Islet of Langerhans (tissue), 1 donor: Measurements from ENCODE around the gene MCAM.

Source experiments
- FAIRE-seq: peaks from one replicate; lab custom pipeline; 2011; peaks lifted over from hg19 to GRCh38; lab: Jason Lieb, UNC

The MCAM gene

DNA sequence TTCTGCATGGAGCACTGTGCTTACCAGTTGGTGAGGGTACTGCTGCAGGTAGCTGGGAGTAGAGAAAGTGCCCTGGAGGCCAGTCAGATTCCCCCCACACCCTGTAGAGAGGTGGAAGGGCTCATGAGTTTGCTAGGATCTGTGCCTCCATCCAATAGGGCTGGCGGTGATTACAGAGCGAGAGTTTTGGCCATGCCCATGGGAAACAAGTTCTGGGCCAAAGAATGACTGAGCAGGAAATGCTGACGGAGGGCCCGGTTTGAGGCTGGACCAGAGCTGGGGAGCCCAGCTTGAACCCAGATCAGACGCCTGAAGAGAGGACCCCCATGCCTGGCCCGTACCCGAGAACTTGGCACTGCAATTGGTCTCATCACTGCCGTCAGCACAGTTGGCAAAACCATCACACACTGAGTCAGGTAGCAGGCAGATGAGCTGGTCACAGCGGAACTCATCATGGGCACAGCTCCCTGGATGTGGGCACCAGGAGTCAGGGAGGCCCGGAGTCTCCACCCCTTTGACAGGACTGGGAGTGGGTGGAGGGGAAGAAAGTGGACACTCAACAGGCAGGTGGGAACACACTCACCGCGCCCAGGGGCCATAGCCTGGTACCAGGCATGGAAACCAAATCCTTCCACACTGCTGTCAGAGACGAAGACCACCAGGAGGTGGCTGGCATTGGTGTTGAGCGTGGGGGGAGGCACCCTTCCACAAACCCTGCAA, 27.5 kb upstream of the MCAM start:
- FAIRE-seq, result no peak

DNA sequence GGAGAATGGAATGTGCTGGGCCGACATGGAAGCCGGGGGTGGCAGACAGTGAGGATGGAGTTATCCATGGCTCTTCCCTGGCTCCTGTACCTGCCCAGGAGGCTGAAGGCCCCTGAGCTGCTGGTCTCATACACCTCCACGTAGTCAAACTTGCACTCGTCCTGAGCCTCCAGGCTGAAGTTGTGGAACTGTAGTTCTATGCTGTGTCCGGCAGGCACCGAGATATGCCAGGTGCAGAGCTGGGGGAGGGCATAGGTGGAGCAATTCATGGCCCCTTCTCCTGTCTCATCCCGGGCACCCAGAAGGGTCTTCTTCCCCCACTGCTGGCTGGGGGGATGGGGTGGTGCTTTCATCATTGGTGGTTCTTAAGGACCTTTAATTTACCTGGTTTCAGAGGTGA, 26.8 kb upstream of the MCAM start:
- FAIRE-seq, result no peak

- FAIRE-seq, result no peak
These were observed 25.6 kb upstream of the MCAM start for GRCh38 chr11:119342362-119343130.

GRCh38 chr11:119342023-119342300, 25.0 kb upstream of the MCAM start:
- no peak for FAIRE-seq

- no peak for FAIRE-seq
These were observed 24.5 kb upstream of the MCAM start for GRCh38 chr11:119341222-119342022.

DNA sequence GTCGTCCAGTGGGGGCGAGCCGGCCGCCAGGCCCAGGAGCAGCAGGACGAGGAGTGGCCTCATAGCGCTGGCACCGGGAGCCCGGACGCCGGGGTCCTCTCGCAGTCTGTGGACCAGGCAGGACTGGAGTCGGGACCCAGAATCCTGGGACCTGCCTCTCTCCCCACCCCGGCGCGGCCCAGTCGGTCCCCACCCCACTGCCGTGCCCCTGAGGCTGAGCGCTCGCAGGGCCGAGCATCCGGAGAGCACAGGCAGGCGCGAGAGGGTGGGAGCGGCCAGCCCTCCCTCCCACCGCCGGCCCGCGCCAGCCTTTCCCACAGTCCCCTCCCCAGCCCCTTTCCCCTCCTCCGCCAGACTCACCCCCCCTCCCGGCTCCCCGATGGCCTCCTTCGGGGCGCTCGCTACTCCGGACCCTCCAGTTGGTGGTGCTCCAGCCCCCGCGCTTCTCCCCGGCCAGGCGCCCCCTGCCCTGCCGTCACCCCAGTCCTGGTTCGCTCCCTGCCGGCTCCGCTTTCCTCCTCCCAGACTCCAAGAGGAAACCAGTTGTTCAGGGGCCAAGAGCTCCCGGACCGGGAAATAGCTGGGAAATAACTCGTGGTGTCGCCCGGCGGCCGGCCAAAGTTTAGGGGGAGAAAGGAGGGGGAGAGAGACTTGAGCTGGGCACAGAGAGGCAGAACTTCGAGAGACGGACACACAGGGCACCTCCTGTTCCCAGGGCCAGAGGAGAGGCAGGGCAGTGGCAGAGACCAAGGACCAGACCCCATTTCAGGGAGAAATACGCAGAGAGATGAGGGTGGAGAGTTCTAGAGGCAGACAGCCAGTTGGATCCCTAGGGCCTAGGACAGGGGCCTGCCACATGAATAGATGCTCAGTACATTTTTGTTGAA, 23.6 kb upstream of the MCAM start, which contains the start of gene C1QTNF5:
TSS of gene C1QTNF5 (minus strand) at position 549 of the 887 bp plus-strand sequence. CDS start at position 63, 486 bp downstream.
- FAIRE-seq, result no peak

GRCh38 chr11:119339589-119340334, 22.8 kb upstream of the MCAM start:
- FAIRE-seq, result no peak

- FAIRE-seq, result no peak
These were observed 22.1 kb upstream of the MCAM start for GRCh38 chr11:119338965-119339588.

GRCh38 chr11:119338318-119338890, 21.5 kb upstream of the MCAM start:
- FAIRE-seq, result no peak

GRCh38 chr11:119337581-119338317, 20.8 kb upstream of the MCAM start:
- no peak for FAIRE-seq

GRCh38 chr11:119336744-119337469, 20.0 kb upstream of the MCAM start:
- no peak for FAIRE-seq

- no peak for FAIRE-seq
These were observed 19.0 kb upstream of the MCAM start for GRCh38 chr11:119335655-119336543.

GRCh38 chr11:119335091-119335654, 18.2 kb upstream of the MCAM start:
- no peak for FAIRE-seq

DNA sequence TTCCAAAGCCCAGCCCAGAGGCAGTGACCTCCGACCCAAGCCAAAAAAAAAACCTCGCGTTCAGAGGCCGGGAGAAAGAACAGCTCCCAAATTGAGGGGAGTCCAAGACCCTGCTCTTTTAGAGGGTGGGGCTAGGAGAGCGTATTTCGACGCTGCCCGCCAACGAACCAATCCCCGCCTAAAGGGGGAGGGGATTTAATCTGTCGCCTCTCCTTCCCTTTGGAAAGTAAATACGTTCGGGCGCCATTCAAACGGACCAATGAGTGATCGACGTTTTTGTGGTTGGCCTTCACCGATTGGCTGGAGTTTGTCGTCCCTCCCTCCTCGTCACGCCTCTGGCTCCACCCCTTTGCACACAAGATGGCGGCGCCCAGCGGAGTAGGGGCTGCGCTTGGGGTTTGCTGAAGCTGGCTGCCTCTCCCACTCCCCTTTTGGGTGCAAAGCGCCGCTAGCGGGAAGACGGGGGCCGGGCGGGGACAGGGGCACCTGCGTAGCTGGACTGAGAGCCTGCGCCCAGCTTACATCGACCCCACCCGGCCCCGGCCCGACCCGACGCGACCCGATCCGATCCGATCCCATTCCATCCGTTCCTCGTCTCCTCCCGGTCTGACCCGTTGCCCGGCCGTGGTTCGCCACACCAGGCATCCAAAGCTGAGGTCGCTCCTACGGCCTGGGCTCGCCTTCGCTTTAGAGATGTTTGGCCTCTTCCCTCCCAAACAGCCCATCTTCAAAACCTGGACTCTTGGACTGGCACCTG, 17.4 kb upstream of the MCAM start, which contains the start of gene RNF26:
TSS of gene RNF26 (plus strand) at position 354 of the 757 bp plus-strand sequence. CDS start 596 bp downstream, outside the sequence.
- FAIRE-seq, result peak; percentile 99

GRCh38 chr11:119332111-119332765, 15.3 kb upstream of the MCAM start:
- no peak for FAIRE-seq

DNA sequence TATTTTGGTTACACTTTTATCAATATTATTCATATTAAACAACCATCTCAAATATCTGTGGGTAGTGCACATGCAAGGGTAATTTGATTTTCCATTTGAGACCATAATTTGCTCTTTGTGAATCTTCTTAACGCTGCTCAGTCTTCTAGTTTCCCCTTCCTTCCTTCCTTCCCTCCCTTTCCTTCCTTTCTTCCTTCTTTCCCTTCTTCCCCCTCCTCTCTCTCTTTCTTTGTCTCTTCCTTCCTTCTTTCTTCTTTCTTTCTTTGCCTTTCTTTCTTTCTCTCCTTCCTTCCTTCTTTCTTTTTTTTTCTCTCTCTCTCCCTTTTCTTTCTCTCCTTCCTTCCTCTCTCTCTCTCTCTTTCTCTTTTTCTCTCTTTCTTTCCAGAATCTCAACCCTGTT, 13.3 kb upstream of the MCAM start:
- FAIRE-seq, result no peak
